ENCODE measurements around the gene MYO1E. TPM values are rescaled to one million over a fixed set of nuclear protein-coding genes. Genes with fewer than 3 reads are reported as not detected.

Gene MYO1E
- polyA plus RNA-seq, 5 donors: 29.3 to 48.4 (median 40.2) TPM

DNA sequence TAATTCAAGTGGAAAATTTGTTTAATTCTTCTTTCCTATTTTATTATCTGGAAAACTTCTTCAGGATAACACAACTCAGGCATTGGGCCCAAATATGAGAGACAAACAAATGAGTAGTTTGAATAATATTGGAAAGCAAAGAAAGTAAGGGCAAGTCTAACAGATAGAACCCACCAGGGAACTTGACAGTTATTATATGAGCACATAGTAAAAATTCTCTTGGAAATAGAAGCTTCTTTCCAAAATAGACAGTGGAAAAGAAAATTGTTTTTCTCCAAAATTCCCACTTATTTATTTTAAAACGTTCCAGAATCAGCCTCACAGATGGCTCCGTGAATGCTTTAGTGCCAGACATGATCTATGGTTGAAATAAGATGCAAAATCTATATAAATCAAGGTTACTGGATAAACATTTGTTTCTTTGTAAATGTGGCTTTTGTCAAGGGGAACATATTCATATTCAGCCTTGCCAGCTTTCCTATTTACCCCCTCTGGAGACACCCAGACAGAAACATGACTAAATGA is 142.1 kb downstream of the MYO1E start:
- no peak for DNase-seq

DNA sequence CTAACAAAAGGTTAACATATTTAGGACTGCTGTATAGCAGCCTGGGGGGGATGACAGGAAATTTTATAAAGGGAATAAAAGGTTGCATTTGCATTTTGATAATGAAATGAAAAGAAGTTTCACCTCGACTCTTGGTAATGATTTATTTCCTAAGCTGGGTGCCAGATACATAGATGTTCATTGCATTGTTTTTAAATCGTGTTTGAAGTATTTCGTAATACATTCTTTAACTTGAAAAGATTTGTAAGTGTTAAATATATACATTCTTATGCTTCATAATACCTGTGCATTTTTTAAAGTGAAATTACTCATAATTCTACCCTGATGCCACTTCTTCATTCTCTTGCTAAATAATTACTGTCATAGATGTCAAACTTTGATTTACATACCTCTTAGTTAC is 143.2 kb downstream of the MYO1E start:
- DNase-seq: no peak

DNA sequence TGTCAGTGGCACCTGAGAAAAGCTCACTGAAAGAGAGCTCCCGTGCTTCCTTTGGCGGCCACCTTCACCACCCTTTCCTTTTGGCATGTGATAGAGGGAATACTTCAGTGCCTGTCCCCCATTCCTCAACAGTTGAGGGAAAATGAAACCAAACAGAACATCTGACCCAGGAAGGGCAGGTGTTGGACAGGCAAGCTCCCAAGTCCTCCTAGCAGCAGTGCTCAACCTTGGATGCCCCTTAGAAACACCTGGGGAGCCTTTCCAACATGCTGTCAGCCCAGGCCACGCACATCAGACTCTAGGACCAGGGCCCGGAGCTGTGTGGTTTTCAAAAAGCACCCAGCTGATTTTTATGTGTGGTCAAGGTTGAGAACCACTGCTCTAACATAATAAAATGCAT is 143.7 kb downstream of the MYO1E start:
- DNase-seq: no peak

DNA sequence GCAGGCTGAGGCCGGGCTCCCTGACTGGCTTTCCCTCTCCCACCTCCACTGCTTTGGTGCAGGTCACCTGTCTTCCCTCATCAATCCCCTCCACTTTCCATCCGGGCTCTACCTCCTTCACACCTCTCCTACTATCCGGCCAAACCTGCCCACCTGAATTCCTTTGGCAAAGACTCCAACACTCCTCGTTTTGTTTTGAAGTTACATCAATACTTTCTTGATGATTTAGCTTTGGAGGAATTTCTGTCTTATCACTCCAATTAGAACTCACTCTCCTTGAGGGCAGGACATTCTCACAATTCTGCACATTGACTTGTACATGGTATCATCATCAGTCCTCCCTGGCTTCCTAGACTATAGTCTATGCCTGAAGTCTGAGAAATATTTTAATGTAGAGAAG is 145.7 kb downstream of the MYO1E start:
- DNase-seq: no peak

DNA sequence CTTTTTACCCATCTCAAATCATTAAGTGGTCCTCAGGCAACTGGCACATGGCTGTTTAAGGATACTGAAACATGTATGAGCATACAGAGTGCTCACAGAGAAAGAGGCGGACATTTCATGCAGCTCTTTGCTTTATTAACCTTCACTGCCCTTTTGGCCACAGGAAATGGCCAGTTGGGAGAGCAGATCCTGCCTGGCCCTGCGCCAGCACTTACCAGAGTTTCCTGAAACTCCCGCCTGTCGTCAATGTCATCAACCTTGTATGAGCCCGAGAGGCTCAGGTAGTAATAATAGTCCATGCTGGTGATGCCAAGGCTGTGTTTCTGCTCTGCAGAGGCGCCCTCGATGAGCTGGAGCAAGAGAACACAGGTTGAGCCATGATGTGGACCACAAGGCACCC is 148.2 kb downstream of the MYO1E start:
- no peak for DNase-seq

DNA sequence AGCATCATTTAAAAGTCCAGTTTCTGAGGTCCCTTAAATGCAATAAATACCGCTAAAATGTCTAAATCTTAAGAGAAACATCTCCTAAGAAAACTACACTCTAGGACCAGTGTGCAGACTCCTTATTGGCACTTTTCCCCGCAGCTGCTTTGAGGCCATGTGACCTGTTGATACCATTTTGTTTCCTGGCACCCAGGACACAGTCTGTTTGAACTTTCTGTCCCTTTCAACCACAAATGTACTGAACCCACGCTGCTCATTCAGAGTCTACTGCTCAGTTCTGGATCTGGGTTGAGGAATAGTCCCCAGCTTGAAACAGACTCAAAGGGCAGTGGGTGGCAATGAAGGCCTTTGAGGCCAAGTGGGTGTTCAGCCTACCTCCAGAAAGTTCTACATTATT is 148.9 kb downstream of the MYO1E start:
- DNase-seq: no peak

DNA sequence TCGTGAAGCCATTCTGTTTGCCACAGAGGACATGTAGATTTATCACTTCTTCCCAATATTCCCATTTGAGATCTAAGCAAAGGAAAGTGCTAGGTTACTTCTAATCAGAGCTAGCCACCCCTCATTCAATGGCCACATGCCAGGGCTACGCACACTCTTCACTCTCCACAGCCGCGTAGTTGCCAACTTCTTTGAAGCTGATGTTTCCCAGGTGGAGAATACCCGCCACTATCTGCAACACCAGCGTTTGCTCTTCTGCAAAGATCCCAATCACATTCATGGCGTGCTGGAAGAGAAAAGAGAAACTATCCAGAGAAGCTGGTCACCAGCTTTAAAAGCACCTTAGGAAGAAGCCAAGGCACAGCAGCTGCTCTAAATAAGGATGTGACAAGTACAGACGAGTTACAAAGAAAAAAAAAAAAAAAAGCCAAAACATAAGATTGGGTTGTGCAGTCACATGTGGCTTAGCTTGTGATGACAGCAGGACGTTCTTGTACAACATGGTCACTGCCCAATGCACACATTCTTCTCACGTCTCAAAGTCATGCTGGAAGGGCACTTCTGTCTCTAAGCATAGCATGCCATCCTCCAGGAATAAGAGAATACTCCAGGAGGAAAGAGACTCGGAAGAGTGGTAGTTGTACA is 149.6 kb downstream of the MYO1E start:
- DNase-seq: no peak

DNA sequence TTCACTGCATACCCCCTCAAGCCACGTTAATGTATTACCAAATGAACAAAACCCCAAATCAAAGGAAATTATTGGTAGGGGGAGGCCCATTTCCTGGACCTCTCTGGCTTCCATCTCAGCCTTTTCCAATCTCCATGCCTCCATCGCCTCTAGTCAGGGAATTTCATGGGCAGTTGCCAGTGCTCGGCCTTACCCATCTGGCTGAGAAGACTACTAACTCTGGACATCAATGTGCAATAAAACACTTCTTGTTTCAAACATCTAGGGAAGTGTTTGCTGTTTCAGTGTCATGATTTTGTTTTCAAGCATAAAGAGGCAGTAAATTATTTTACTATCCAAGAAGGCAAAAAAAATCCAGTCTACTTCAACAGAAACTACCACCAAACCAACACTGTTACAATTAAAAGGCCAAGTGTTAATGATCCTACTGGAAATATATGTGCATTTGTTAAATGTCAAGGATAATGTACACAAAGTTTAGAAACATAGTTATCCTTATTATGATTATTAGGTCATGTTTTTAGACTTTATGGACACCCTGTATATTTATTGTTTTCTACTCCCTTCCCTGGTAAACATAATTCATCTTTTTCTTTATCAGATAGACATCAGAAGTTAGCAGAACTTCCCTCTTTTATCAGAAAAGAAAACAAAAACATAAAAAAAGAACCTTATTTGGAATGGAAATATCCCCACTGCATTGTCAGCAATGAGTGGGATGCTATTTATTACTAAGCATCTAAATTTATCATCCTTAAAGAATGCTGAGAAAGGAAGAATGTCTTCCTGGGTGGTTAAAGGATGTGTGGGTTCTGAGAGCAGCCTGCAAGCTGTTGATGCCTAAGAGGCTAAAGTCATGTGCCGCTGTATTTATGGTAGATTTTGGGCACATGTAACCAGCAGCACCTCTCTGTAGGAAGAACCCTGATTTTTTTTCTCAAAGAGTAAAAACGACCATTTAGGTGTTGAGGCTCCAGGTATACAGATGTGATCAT is 150.9 kb downstream of the MYO1E start:
- no peak for DNase-seq

DNA sequence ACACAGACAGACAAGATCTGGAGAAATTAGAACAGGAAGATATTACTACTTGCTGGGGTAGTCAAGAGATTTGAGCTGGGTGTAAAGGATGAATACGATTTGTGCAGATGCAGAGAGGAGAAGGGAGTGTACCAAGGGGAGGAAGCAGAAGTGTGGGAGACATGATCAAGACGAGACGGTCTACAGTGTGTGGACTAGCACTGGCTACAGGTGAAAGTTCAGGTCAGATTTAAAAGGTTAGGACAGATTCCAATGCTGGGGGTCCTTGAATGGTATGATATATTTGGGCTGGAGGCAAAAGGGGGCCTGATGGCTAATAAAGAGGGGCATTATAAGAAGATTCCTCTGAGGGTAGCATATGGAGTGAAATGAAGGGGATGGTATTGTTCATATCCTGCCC is 154.0 kb downstream of the MYO1E start:
- DNase-seq: no peak

DNA sequence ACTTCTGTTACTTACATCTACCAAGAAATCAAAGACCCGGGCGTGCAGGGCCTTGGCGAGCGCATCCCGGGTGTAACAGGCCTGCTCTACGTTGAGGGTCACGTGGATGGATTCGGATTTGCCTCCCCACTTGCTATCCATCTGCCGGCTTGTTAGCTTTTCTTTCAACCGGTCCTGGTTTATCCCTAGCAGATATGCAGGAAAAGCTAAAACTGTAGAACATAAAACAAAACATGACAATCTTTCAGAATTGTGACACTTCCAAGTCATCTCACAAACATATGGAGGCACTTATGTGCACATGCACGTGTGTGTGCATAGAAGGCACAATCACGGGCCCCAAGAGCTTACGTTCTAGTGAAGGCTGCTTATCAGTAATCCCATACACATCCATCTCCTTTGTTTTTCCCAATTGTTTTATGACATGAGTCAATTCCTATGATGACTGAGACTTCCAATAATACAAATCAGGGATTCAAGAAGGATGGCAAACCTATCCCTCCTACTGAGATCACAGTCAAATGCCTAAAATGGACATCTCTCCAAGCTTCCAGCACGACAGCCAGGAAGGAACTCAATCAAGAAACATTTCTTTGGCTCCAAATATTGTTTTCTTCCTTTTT is 154.7 kb downstream of the MYO1E start:
- no peak for DNase-seq

DNA sequence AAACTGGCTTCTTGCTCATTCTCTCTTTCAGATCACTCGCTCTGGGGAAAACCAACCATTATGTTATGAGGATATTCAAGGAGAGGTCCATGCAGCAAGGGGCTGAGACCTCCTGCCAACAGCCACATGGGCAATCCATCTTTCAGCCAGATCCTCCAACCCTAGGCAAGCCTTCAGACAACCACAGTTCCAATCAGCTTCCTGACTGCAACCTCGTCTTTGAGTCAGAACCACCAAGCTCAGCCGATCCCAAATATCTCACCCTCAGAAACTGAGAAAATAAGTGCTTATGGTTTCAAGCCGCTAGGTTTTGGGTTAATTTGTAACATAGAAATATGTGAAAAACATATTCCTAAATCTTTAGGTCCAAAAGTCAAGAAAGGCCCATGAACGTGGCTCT is 155.8 kb downstream of the MYO1E start:
- no peak for DNase-seq

DNA sequence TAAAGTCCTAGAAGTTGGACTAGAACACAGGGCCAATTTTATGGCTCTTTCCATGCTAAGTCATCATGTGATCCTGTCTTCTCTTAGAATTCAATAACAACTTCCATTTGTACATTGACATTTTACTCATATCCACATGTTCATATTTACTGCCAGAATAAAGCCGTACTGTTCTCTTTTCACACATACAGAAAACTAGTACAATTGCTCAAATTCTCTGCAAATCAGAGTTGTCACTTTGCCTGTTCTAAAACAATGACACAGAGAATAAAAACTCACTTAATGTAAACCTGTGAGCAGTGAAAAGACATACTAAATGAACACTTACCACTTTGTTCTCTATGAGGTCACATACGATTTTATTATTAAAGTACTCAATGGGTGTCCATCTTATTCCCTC is 162.5 kb downstream of the MYO1E start:
- DNase-seq: no peak

DNA sequence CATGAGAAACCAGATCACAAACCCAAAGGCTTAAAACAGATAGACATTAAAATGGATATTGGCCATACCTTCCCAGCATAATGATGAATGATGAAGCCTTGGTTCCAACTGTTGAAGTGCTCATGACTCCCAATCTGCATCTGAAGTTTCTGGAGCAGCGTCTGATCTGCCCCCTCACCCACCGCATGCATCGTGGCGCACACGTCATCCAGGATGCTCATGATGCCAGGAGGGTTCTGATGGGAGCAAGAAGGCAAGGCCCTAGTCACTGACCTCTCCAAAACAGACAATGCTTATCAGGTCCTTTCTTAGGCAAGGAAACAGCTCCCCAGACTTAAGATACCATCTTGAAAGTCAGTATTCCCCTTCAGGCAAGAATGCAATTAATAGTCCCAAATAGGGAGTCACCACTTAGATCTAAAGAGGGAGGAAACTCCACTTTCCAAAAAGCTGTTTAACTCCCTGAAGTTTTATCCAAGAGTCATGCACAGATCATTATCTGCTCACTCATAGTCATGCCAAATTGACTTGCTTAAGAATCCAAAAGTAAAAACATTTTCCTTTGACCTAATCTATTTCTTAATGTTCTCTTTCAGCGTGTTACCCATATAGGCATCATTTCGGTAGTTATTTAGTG is 163.9 kb downstream of the MYO1E start:
- DNase-seq: no peak

DNA sequence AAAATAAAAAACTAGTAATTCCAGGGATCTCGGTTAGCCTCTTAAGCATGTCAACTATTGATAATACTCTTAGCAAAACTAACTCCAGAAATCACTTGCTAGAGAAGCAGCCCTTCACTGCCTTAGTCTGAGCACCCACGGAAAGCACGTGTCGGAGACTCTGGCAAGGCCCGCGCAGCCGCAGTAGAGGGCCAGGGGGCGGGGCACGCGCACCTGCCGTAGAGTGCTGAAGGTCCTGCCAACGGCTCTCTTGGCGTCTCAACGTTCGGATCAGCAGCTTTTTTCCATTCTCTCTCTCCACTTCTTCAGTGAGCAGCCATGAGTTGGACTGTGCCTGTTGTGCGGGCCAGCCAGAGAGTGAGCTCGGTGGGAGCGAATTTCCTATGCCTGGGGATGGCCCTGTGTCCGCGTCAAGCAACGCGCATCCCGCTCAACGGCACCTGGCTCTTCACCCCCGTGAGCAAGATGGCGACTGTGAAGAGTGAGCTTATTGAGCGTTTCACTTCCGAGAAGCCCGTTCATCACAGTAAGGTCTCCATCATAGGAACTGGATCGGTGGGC is 166.0 kb downstream of the MYO1E start, which contains the start of gene LDHAL6B:
LDHAL6B (plus strand) TSS at position 221 of the 561 bp plus-strand sequence; CDS start at position 319, 98 bp downstream.
- no peak for DNase-seq

DNA sequence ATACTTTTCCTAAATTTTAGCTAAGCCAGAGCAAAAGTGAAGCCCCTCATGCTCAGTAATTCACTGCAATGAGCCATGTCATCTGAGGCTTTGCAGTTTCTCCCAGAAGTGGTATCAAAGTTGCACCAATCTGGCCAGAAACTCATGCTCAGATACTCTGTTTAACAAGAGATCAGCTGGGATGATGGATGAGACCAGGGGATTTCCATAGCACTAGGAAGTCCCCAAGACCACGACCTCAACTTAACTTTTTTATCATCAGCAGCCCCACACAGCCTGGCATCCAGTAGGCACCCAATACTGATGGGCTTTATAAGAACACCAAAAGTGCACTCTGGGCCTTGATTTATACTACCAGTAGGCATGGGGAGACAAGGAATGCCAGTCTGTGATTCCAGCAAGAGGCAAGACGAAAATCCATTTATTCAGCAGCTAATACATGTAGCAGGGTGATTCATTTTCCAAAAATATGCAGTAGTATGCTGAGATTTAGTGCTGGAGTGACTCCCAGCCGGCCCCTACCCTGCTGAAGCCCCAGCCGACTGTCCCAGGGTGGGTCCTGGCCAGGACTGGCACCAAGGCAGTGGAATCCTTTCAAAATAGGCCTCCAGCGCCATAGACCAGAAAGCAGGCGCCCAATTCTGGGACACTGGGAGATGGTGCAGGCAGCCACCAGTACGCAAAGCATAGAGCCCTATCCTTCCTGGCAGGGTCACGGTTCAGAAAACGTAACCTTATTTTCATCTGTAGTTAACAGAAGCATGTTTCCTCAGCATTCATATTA is 166.6 kb downstream of the MYO1E start:
- DNase-seq: no peak

DNA sequence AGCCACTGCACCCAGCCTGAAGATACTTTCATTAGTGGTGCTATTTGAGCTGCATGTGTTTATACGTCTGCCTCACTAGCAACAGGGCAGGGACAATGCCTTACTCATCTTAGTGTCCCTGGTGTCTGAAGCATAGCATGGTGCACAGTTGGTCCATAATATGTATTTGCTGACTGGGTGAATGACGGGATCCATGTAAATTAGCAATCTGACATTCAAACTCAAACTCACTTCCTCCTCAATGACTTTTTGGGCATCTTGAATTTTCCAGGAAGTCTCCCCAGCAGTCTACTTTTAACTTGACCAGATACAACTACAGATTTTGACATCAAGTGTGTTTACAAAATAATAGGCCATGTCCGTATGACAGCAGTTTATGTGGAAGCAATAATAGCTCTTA is 169.0 kb downstream of the MYO1E start:
- no peak for DNase-seq

DNA sequence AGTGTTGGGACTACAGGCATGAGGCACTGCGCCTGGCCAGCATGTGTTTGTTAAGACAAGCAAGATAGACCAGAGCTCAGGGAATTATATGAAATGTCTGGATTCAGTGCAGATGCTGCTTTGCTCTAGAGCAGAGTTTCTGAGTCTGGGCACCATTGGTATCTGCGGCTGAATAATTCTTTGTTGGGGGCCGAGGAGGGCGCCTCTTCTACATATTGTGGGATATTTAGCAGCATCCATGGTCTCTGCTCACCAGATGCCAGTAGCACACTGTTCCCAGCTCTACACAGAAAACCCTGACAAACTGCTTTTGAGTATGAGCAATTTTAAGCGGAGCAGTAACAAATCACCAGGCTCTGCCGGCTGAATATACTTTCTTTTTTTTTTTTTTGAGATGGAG is 169.7 kb downstream of the MYO1E start:
- no peak for DNase-seq

DNA sequence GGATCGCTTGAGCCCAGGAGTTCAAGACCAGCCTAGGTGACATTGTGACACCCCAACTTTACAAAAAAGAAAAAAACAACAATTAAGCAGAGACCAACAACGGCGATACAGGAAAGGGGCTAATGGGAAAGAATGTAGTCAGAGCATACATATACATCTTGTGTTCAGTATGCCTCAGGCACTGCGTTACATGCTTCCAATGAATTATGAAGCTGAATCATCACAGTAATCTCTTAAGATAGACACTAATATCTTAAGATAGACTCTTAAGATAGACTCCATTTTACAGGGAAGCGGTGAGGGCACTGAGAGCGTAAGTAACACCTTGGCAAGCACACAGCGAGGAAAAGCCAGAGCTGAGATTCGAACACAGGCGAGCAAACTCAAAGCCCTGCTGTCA is 172.1 kb downstream of the MYO1E start:
- DNase-seq: no peak

DNA sequence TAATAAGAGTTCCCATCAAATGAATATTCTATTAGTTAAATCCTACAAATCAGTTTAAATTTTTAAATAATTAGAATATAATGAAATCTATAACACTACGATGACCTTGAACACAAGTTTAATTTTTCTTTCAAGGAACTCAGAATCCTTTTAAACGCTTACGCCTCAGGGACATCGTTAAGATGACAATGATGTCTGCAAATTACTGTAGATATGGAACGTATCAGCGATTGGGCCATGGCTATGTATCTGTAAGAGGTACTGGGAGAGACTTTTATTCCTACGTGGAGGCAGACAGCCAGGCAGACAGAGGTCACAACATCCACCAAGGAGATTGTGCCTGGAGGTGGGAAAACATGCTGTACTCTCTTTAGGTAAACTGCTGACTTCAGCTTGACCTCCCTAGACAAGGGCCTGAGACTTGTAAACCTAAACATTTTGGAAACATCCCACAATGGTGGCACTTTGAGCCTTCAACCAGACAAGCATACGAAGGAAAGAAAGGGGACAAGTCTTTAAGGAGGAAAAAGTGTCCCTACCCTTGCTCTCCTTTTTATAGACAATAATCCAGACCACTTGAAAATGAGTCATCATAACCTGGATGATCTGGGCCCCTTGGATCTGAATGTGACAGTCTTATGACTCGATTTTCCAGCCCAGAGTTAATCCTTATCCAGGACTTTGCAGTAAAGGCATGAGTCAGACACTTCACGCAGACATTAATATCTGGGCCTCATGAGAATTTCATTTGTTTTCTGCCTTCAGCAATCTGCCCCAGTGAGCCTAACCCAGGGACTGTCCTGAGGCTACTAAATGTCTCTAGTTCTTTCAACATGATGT is 172.8 kb downstream of the MYO1E start:
- no peak for DNase-seq

DNA sequence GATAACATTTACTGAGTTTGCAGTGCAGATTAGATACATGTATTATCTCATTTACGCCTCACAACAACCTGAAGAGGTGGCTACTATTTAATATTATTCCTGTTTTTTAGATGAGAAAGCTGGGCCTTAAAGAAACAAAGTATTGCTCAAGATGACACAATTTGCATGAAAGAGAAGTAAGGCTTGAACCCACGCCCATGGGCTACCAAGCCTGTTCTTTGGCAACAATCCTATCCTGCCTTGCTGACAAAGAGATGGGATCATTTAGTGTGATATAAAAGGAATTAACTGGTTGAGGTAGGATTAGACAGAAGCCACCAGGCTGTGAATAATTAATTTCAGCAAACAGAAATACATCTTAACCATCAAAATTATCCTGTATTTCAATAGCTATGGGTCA is 175.2 kb downstream of the MYO1E start:
- DNase-seq: no peak

All from right lung (tissue), 5 donors.